Epithelial cell of esophagus (primary cell): ENCODE data around the gene SPTBN5.

Experiments
- DNase-seq: peaks from one replicate; pipeline ENCODE4 v3.0.0; 2010; ENCODE audit warnings: low read depth
- H3K4me3 ChIP-seq: 2 replicates; pipeline ENCODE4 v1.5.1; 2011; ENCODE audit warnings: mild to moderate bottlenecking, low read length, control low read depth
- TF ChIP-seq, protein P1 (sequence below): IDR thresholded peaks from 2 replicates; pipeline ENCODE4 v1.5.1; 2011; ENCODE audit warnings: low read depth, mild to moderate bottlenecking, low read length, control low read depth, inconsistent platforms; ENCODE audit not compliant: insufficient read depth; ENCODE audit errors: missing control alignments

The SPTBN5 gene

DNA sequence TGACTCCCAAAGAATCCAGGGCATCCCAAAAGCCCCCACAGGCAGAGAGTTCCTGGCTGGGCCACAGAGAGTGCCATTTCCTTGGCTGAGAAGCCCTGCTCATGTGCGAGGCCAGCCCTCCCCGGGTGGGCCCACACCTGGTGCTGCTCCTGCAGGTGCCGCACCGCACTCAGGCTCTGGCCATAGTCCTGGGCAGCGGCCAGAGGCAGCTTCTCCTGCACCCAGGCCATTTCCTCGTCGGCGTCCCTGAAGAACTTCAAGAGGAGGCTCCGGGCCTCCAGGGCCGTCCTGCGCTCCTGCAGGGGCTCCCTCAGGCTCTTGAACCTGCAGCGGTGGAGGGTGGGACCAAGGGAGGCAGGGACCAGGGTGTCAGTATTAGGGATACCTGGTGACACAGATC, 37.1 kb downstream of the SPTBN5 start:
- no peak for DNase-seq
- no peak overlapping the region for H3K4me3 ChIP-seq
- TF ChIP-seq, protein P1, sequence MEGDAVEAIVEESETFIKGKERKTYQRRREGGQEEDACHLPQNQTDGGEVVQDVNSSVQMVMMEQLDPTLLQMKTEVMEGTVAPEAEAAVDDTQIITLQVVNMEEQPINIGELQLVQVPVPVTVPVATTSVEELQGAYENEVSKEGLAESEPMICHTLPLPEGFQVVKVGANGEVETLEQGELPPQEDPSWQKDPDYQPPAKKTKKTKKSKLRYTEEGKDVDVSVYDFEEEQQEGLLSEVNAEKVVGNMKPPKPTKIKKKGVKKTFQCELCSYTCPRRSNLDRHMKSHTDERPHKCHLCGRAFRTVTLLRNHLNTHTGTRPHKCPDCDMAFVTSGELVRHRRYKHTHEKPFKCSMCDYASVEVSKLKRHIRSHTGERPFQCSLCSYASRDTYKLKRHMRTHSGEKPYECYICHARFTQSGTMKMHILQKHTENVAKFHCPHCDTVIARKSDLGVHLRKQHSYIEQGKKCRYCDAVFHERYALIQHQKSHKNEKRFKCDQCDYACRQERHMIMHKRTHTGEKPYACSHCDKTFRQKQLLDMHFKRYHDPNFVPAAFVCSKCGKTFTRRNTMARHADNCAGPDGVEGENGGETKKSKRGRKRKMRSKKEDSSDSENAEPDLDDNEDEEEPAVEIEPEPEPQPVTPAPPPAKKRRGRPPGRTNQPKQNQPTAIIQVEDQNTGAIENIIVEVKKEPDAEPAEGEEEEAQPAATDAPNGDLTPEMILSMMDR, result no peak

DNA sequence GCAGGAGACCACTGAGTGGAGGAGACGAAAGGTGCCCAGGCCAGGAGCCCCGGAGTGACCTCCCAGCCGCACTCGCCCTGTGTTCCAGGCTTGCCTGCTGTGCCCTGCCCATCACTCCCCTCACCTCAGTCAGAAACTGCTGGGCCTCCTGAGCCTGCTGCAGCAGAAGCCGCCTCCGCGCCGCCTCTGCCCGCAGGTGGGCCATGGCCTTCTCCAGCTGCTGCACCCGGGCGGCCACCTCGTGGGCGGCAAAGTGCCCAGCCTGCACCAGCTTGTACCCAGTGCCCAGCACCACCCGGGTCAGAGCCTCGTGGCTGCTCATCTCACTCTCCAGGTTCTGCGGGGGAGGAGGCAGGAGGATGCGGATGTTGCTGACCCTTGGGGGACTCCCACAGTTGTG, 37.6 kb downstream of the SPTBN5 start:
- no peak overlapping the region for H3K4me3 ChIP-seq
- TF ChIP-seq, protein P1, result no peak
- DNase-seq, result no peak

DNA sequence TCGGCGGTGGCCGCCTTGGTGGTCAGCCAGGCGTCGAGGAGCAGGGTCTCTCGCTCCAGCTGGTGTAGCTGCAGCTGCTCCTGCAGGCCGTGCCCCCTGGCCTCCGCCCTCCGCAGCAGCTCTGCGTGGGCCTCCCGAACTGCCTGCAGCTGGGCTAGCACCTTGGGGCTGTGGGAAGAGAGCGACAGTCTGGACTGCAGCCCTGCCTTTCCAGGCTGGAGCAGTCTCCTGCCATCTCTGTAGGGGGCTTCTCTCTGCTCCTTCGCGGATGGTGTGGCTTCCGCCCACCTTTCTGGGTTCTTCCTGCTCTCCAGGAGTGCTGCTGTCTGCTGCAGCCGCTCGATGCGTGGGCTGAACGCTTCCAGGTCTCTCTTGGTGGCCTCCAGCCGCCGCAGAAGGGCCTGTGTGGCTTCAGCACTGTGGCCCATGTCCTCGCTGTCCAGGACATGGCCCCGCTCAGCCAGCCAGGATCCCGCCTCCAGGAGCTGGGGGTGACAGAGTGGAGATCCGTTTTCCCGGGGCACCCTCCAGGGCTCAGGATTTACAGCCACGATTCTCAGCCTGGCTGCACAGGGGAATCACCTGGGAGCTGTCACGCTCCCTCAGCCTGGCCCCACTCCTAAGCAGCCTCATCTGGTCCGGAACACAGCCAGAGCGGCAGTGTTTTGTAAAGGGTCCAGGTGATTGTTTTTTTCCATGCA, 38.4 kb downstream of the SPTBN5 start:
- no peak for DNase-seq
- TF ChIP-seq, protein P1, result no peak

DNA sequence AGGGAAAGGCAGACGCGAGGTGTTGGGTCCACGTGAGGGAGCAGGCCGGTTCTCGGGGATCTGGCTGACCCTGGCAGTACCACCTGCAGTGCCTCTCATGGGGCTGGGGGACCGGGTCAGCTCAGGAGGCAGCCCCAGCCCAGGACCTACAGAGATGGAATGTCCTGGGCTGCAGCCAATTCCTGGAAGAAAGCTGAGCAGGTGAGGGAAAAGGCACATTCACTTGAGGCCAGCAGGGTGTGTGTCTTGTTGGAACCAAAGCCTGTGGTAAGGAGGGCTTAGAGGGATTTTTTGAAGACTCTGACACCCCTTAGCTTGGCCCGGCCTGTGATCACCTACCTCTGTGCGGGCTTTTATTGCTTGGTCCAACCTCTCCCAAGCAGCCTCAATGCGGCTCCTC, 39.4 kb downstream of the SPTBN5 start:
- TF ChIP-seq, protein P1, result peak; percentile 17
- no peak for DNase-seq
- H3K4me3 ChIP-seq, result no peak overlapping the region

More for the DNA sequence above, 38.4 kb downstream of the SPTBN5 start:
- no peak overlapping the region for H3K4me3 ChIP-seq

DNA sequence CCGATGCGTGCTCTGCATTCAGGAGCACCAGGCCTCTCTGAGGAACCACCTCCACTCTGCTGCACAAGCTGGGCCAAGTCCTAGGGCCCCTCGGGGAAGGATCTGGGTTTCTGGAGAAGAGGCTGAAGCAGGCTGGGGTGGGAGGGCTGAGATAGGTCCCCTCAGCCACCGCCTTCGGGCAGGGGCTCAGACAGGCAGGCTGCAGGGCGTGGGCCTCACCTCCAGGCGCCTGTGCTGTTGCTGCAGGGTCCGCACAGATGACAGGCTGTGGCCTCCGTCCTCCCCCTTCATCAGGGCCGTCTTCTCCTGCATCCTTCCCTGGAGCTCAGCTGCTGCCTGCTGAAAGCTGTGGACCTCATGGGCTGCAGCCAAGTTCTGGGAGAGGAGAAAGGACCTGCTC, 40.0 kb downstream of the SPTBN5 start:
- TF ChIP-seq, protein P1, result no peak
- H3K4me3 ChIP-seq, result no peak overlapping the region
- no peak for DNase-seq

DNA sequence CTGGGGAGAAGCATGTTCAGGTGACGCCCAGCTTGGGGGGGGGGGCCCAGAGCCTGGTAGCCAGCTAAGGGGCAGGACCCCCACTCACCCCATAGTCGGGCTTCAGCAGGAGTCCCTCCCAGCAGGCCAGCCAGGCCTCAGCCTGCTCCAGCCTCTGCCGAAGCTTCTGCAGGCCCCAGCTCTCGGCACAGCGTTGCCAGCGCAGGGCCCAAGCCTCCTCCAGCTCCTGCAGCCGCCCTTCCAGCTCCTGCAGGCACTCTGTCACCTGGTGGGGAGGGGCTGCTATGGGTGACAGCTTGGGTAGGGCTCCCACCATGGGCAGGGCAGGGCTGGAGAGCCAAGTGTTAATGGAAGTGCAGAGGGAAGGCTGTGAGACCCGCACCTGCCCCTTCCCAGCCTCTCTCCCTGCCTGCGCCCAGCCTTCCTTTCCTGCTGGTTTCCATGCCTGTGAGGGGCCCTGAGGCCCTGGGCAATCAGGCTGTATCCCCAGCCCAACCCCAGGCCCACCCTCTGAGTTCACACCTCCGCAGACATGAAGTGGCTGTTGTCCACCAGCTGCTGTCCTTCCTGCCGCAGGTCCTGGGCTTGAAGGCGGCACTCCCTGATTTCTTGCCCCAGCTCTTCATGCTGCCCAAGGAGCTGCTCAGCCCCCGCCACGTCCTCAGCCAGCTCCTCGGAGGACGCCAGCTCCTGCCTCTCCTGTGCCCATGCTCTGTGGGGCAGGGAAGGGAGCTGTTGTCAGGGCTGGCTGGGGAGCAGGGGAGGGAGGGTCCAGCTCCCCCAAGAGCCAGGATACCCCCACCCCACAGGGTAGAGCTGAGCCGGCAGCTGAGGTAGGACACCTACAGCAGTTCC, 40.9 kb downstream of the SPTBN5 start:
- DNase-seq, result no peak
- TF ChIP-seq, protein P1, result no peak

More for the DNA sequence above, 40.9 kb downstream of the SPTBN5 start:
- H3K4me3 ChIP-seq, result no peak overlapping the region
